NB4 (cell line): ENCODE data around the gene NBEAL2.
"Not testable (repeated sequence)": the region's sequence is repeated elsewhere in the genome, so short reads cannot be mapped to it uniquely, and the experiment has no call there.

Experiments used
- DNase-seq: peaks from one replicate; pipeline ENCODE4 v3.0.0; 2010; ENCODE audit warnings: low read depth
- H3K4me3 ChIP-seq: one replicate; pipeline ENCODE4 v1.5.1; 2011; ENCODE audit warnings: mild to moderate bottlenecking, low read depth, low read length, moderate library complexity
- CTCF ChIP-seq: IDR thresholded peaks from one replicate; pipeline ENCODE4 v1.5.1; 2012; ENCODE audit warnings: low read depth, low read length
- MAX ChIP-seq: IDR thresholded peaks from 2 replicates; pipeline ENCODE4 v1.6.1; 2011; ENCODE audit warnings: low read depth, low read length
- MYC ChIP-seq: IDR thresholded peaks from 2 replicates; pipeline ENCODE4 v1.6.1; 2011; ENCODE audit warnings: low read depth, low read length
- POLR2A ChIP-seq: IDR thresholded peaks from 2 replicates; pipeline ENCODE4 v1.6.1; 2011; ENCODE audit warnings: mild to moderate bottlenecking; ENCODE audit not compliant: insufficient read length; ENCODE audit errors: extremely low read depth

Gene NBEAL2

GRCh38 chr3:47022641-47023071, 43.2 kb downstream of the NBEAL2 start:
- no peak for TF ChIP-seq MAX
- no peak for TF ChIP-seq CTCF
- no peak for TF ChIP-seq MYC
- no peak for TF ChIP-seq POLR2A
- no peak overlapping the region for H3K4me3 ChIP-seq
- no peak for DNase-seq

GRCh38 chr3:47024932-47025331, 45.5 kb downstream of the NBEAL2 start:
- H3K4me3 ChIP-seq, result no peak overlapping the region
- DNase-seq, result no peak
- TF ChIP-seq MYC, result no peak
- TF ChIP-seq CTCF, result no peak
- no peak for TF ChIP-seq POLR2A
- no peak for TF ChIP-seq MAX

- not testable (repeated sequence) for H3K4me3 ChIP-seq, DNase-seq
Observed at GRCh38 chr3:47026432-47026831, 47.0 kb downstream of the NBEAL2 start.

- H3K4me3 ChIP-seq, result no peak overlapping the region
- DNase-seq, result no peak
- TF ChIP-seq MAX, result no peak
- no peak for TF ChIP-seq POLR2A
- no peak for TF ChIP-seq MYC
- TF ChIP-seq CTCF, result no peak
Observed at GRCh38 chr3:47028146-47028545, 48.7 kb downstream of the NBEAL2 start.

- DNase-seq, result no peak
- TF ChIP-seq CTCF (no peak), POLR2A (no peak), MYC (no peak), MAX (no peak)
- no peak overlapping the region for H3K4me3 ChIP-seq
Observed at GRCh38 chr3:47028667-47029066, 49.2 kb downstream of the NBEAL2 start.

GRCh38 chr3:47031041-47031440, 51.6 kb downstream of the NBEAL2 start:
- DNase-seq, H3K4me3 ChIP-seq: not testable (repeated sequence)

GRCh38 chr3:47034868-47035489, 55.5 kb downstream of the NBEAL2 start:
- TF ChIP-seq MAX, result no peak
- no peak for TF ChIP-seq MYC
- TF ChIP-seq CTCF, result no peak
- TF ChIP-seq POLR2A, result no peak
- no peak overlapping the region for H3K4me3 ChIP-seq
- DNase-seq, result no peak
